AG04449 (cell line): Measurements from ENCODE around the gene TRPV4.

Experiments used
- CTCF ChIA-PET: fragments of 350-600 bp; formaldehyde crosslinking; extraction: SDS; loops from one replicate; lab custom pipeline; 2021; ENCODE audit warnings: antibody characterized with exemption; lab: Yijun Ruan, JAX
- POLR2A ChIA-PET: fragments of 400-600, 350-600 bp; formaldehyde crosslinking; extraction: SDS; loops from one replicate; lab custom pipeline; 2020; ENCODE audit warnings: antibody characterized with exemption, inconsistent platforms; lab: Yijun Ruan, JAX
- DNase-seq: peaks from one replicate; pipeline ENCODE4 v3.0.0-alpha.2; 2010; ENCODE audit warnings: low read depth, low spot score
- H3K4me3 ChIP-seq: 2 replicates; pipeline ENCODE4 v1.5.1; 2011; ENCODE audit warnings: low read depth, mild to moderate bottlenecking, control low read depth, low read length
- TF ChIP-seq, protein P1 (sequence below): IDR thresholded peaks from one replicate; pipeline ENCODE4 v1.5.1; 2011; ENCODE audit warnings: mild to moderate bottlenecking, moderate library complexity, low read length, control low read depth, inconsistent platforms; ENCODE audit not compliant: insufficient read depth; ENCODE audit errors: missing control alignments

The TRPV4 gene

DNA sequence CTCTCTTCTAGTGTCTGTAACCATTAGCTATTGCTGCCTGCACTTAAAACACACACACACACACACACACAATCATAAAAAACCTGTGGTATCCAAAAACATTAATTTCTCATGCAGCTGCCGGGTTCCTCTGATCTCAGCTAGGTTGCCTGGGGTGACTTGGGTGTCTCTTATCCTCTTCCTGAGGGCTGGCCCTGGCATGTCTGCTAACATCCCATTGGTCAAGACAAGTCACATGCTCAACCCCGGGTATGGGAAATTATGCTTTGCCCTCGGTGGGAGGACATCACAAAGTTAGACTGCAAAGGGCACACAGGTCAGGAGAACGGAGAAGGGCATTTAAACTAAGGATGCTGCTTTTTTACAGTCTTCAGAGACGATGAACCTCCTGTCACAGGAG is 55.7 kb downstream of the TRPV4 start:
- H3K4me3 ChIP-seq: no peak overlapping the region
- DNase-seq: no peak
- POLR2A ChIA-PET: no interaction called here
- CTCF ChIA-PET: interaction anchor here (0.6 to 10.4 kb wide), 9 partner anchors 14 to 349 kb away, joined by 3 to 241 read pairs (median 4); no protein-coding TSS in a partner anchor
- TF ChIP-seq, protein P1, sequence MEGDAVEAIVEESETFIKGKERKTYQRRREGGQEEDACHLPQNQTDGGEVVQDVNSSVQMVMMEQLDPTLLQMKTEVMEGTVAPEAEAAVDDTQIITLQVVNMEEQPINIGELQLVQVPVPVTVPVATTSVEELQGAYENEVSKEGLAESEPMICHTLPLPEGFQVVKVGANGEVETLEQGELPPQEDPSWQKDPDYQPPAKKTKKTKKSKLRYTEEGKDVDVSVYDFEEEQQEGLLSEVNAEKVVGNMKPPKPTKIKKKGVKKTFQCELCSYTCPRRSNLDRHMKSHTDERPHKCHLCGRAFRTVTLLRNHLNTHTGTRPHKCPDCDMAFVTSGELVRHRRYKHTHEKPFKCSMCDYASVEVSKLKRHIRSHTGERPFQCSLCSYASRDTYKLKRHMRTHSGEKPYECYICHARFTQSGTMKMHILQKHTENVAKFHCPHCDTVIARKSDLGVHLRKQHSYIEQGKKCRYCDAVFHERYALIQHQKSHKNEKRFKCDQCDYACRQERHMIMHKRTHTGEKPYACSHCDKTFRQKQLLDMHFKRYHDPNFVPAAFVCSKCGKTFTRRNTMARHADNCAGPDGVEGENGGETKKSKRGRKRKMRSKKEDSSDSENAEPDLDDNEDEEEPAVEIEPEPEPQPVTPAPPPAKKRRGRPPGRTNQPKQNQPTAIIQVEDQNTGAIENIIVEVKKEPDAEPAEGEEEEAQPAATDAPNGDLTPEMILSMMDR: no peak

DNA sequence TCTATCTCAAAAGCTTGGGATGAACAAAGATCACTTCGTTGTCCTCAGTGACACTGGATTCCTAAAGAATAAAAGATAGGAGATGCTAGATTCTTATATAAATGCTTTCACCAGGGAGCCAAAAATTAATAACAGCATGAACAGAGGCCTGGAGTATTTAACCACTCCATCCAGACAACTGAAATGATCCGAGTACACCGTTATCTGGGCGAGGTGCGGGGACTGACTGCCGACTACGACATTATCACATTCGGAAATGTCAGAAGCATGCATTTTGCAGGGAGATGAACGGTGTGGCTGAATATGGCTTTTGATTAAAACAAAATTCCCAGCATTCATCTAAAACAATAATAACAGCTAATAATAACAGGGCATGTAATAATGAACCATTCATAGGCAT is 56.6 kb downstream of the TRPV4 start:
- POLR2A ChIA-PET: no interaction called here

DNA sequence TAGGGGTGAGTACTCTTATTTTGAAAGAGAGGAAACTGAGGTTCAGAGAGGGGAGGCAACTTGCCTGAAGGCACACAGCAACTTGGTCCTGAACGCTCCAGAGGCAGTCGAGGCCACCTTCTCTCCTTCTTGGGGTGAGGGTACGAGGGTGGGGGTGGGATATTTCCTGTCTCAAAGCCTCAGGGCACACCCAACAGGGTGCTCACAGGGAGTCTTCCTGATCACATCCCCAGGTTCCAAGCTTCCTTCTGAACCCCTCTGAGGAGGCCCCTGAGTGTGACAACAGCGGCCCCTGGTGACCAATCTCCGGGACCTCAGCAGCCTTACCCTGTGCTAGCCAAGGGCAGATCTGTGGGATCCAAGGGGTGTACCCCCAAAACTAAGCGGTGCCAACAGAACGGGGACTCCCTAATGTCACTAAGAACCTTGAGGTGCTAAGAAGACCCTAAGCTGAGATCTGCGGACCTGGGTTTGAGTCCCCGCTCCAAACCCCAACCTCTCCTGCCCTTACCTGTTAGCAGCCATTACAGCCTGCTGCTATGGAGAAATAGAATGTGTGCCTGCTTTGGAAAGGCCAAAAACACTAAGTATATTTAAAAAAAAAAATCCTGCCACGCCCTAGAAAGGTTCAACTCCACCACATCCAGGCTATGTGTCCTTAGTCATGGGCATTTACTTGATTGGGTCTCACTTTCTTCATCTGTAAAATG is 57.9 kb downstream of the TRPV4 start:
- CTCF ChIA-PET: interaction anchor here (0.5 to 10.4 kb wide), 38 partner anchors 11 to 354 kb away, joined by 3 to 241 read pairs (median 5); partner anchors contain the start of gene MVK
- no peak overlapping the region for H3K4me3 ChIP-seq
- POLR2A ChIA-PET: no interaction called here
- no peak for DNase-seq
- TF ChIP-seq, protein P1: peak; percentile 91

More for the DNA sequence above, 56.6 kb downstream of the TRPV4 start:
- CTCF ChIA-PET: interaction anchor here (1.0 to 10.4 kb wide), 13 partner anchors 10 to 349 kb away, joined by 3 to 241 read pairs (median 5); no protein-coding TSS in a partner anchor
- no peak overlapping the region for H3K4me3 ChIP-seq
- TF ChIP-seq, protein P1: no peak
- DNase-seq: no peak

DNA sequence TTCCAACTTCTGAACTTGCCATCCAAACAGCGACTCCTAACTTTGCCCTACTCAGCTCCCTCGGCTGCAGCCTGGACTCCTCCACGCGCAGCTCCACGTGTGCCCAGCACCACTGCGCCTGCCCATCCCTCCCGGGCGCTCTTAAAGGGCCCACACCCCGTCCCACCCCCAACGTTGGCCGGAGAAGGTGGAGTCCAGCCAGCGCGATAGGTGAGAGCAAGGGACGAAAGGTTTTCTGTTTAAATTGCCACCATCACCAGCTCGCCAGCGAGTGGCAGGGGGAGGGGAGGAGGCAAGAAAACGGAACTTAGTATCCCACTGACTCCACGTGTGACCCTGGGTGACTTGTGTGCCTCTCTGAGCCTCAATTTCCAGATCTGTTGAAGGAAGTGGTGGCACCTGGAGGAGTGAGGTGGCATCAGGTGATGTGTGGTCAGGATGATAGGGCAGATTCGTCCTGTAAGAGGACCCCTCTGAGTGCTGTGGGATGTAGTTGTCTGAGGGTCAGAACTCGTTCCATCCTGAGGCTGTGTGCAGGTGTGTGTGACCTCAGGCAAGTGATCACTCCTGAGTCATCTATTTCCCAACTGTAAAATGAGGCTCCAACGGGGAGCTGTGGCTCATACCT is 59.7 kb downstream of the TRPV4 start:
- no peak overlapping the region for H3K4me3 ChIP-seq
- no peak for DNase-seq
- ChIA-PET POLR2A (no interaction called here), CTCF (interaction anchor here (0.6 to 10.4 kb wide), 16 partner anchors 10 to 346 kb away, joined by 3 to 241 read pairs (median 9); no protein-coding TSS in a partner anchor)
- TF ChIP-seq, protein P1: no peak

DNA sequence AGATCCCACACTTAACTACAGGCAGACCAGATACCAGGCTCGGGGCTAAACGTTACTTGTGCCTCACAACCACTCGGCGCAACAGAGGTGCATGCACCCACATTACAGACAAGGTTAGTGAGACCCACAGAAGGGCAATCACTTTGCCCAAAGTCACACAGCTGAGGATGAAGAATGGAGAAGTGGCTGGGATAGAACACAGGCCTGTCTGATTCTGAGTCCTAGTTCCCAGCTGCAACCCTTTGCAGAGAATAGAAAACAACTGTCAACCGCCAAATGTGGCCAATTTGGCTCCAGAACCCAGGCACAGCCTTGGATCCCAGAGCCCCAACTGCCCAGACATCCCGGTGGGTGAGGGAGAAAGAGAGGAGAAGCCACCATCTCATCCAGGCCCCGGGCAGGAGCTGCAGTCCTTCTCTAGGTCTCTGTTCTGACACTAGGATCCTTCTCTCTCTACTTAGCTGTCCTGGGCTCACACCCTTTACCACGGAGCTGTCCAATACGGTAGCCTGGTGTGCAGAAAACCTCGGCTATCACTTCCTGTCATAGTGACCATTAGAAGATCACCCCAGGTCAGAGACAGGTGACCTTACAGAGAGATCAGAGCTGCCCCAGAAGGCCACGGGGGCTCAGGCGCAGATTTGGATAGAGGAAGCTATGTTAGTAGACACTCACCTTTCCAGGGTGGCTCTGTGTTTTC is 60.4 kb downstream of the TRPV4 start:
- TF ChIP-seq, protein P1: no peak
- ChIA-PET POLR2A (no interaction called here), CTCF (interaction anchor here (0.6 to 10.4 kb wide), 9 partner anchors 9 to 346 kb away, joined by 3 to 241 read pairs (median 14); no protein-coding TSS in a partner anchor)
- DNase-seq: no peak
- H3K4me3 ChIP-seq: no peak overlapping the region
